Kidney (tissue), 14 donors: ENCODE data around the gene ZBTB16. TPM values are rescaled to one million over a fixed set of nuclear protein-coding genes. Genes with fewer than 3 reads are reported as not detected.

Experiments
- DNase-seq, 5 donors: peaks; one replicate each; pipeline ENCODE4 v3.0.0-alpha.2; 2013 to 2020
- FAIRE-seq: peaks from 2 replicates; lab custom pipeline; 2012; peaks lifted over from hg19 to GRCh38; lab: Jason Lieb, UNC
- H3K27ac ChIP-seq, 2 donors: one replicate each; pipeline ENCODE4 v1.7.0; 2013; ENCODE audit warnings: low read depth in 2 of 2, low read length in 2 of 2, inconsistent platforms in 1 of 2
- H3K27me3 ChIP-seq: one replicate; pipeline ENCODE4 v1.7.1; 2013; ENCODE audit warnings: low read length, inconsistent platforms; ENCODE audit not compliant: control insufficient read depth, insufficient read depth
- H3K36me3 ChIP-seq, 3 donors: one replicate each; pipeline versions ENCODE4 v1.7.0 to v1.7.1; 2013; ENCODE audit warnings: low read length in 3 of 3, control low read depth in 1 of 3, inconsistent platforms in 1 of 3; ENCODE audit not compliant: insufficient read depth in 3 of 3, control insufficient read depth in 2 of 3
- H3K4me1 ChIP-seq, 3 donors: one replicate each; pipeline versions ENCODE4 v1.7.0 to v1.7.1; 2013; ENCODE audit warnings: low read length in 3 of 3, inconsistent platforms in 1 of 3, low read depth in 1 of 3; ENCODE audit not compliant: control insufficient read depth in 2 of 3, insufficient read depth in 2 of 3
- H3K4me3 ChIP-seq, 3 donors: one replicate each; pipeline versions ENCODE4 v1.7.0 to v1.8.1; 2013; ENCODE audit warnings: low read length in 3 of 3, control low read depth in 1 of 3, inconsistent platforms in 1 of 3
- H3K9ac ChIP-seq, 3 donors: one replicate each; pipeline versions ENCODE4 v1.7.0 to v1.7.1; 2013; ENCODE audit warnings: low read length in 3 of 3, control low read depth in 1 of 3, inconsistent platforms in 1 of 3
- H3K9me3 ChIP-seq, 3 donors: one replicate each; pipeline versions ENCODE4 v1.7.0 to v1.7.1; 2013; ENCODE audit warnings: low read length in 3 of 3, control low read depth in 1 of 3, inconsistent platforms in 1 of 3; ENCODE audit not compliant: control insufficient read depth in 2 of 3, insufficient read depth in 1 of 3
- CTCF ChIP-seq: IDR thresholded peaks from 3 replicates; pipeline ENCODE4 v1.5.1; 2012; ENCODE audit warnings: mild to moderate bottlenecking, moderate library complexity, borderline replicate concordance; ENCODE audit not compliant: insufficient read depth; ENCODE audit errors: extremely low read depth
- intact Hi-C: fragments of 100-400 bp; cut with DNase I; formaldehyde crosslinking; loops from one replicate; pipeline ENCODE4 v1.11.1; 2022
- polyA plus RNA-seq: library from polyadenylated mRNA; stranded (reverse); fragments of 350-450 nt; fragmentation: Illumina TruSeq; extraction: RNeasy Lipid Tissue Mini Kit (QIAGEN cat#74804); gene quantifications from one replicate; pipeline ENCODE4 v1.2.3, GENCODE V29; 2014; ENCODE audit warnings: low read depth, low replicate concordance; ENCODE audit not compliant: insufficient read depth
- total RNA-seq: library from RNA; stranded (reverse); fragmentation: NEBNext Ultra II Directional; extraction: Animal tissue kit (Norgen Biotek cat#: 25700); gene quantifications from one replicate; pipeline ENCODE4 v1.2.1, GENCODE V29; 2021
- donor health status: control.
- donor health status: control.
- donor health status: control.
- donor health status: control.
- donor health status: control.
- donor health status: DM: yes; HTN: yes; CAD: no.
- donor health status: Normal renal cell carcinoma (clear cell type).

The ZBTB16 gene
- total and polyA plus RNA-seq, 2 donors from 2014 or later: 2.5 to 126 TPM

- FAIRE-seq: no peak
- peak in 1 of 5 donors; percentile 39 for DNase-seq
- H3K36me3 ChIP-seq: peaks cover 0 to under 1% (median 0%) of the 10 kb centered on the region in 3 donors
- intact Hi-C loops: no loop called here
- no peak overlapping the region for H3K9ac ChIP-seq
- no peak for TF ChIP-seq CTCF
- H3K27ac ChIP-seq: no peak overlapping the region
- peaks cover 0 to 43% (median 40%) of the 10 kb centered on the region in 3 donors for H3K4me1 ChIP-seq
- H3K4me3 ChIP-seq: no peak overlapping the region
- no peaks in the 10 kb centered on the region for H3K27me3 ChIP-seq
- H3K9me3 ChIP-seq: no peaks in the 10 kb centered on the region
These were observed 73.5 kb downstream of the ZBTB16 start for GRCh38 chr11:114132944-114133394.

GRCh38 chr11:114133548-114134329 lies 74.2 kb downstream of the ZBTB16 start:
- no peak for TF ChIP-seq CTCF
- Histone ChIP-seq H3K36me3 (peaks cover 0 to 4% (median 0%) of the 10 kb centered on the region in 3 donors), H3K9ac (no peak overlapping the region), H3K4me1 (peaks cover 0 to 43% (median 42%) of the 10 kb centered on the region in 3 donors), H3K27ac (peak overlapping the region in 1 of 2 donors; percentile 57), H3K4me3 (no peak overlapping the region), H3K9me3 (no peaks in the 10 kb centered on the region), H3K27me3 (no peaks in the 10 kb centered on the region)
- intact Hi-C loops: no loop called here
- FAIRE-seq (no peak), DNase-seq (peak in 3 of 5 donors; percentile 34 to 73 (median 51))

GRCh38 chr11:114134870-114135269 lies 75.4 kb downstream of the ZBTB16 start:
- Histone ChIP-seq H3K36me3 (peaks cover 0 to 4% (median 0%) of the 10 kb centered on the region in 3 donors), H3K4me3 (no peak overlapping the region), H3K9ac (no peak overlapping the region), H3K9me3 (no peaks in the 10 kb centered on the region), H3K27me3 (no peaks in the 10 kb centered on the region), H3K4me1 (peaks cover 0 to 47% (median 40%) of the 10 kb centered on the region in 3 donors), H3K27ac (peak overlapping the region in 1 of 2 donors; percentile 6)
- FAIRE-seq (no peak), DNase-seq (no peak)
- TF ChIP-seq CTCF: no peak
- intact Hi-C loops: no loop called here
